GM23338 (cell line): ENCODE results near the gene ANAPC7.

Experiments used
- CREB1 ChIP-seq: fragments of 250-450 bp; sonication (Bioruptor Pico); IDR thresholded peaks from 2 replicates; pipeline ENCODE4 v1.5.0; 2020; ENCODE audit warnings: low read depth, mild to moderate bottlenecking, moderate library complexity
- ETS1 ChIP-seq: IDR thresholded peaks from 2 replicates; pipeline ENCODE4 v1.6.1; 2016; ENCODE audit warnings: antibody characterized with exemption
- EZH2 ChIP-seq: fragments of 200-600 bp; sonication (generic); IDR thresholded peaks from one replicate; pipeline ENCODE4 v1.8.0; 2017; ENCODE audit warnings: antibody characterized with exemption, mild to moderate bottlenecking, low read depth; ENCODE audit not compliant: unreplicated experiment
- EZH2phosphoT487 ChIP-seq: fragments of 200-600 bp; sonication (generic); IDR thresholded peaks from one replicate; pipeline ENCODE4 v1.8.1; 2018; ENCODE audit warnings: antibody characterized with exemption; ENCODE audit not compliant: unreplicated experiment
- JUNB ChIP-seq: IDR thresholded peaks from one replicate; pipeline ENCODE4 v1.6.1; 2016; ENCODE audit warnings: antibody characterized with exemption; ENCODE audit not compliant: unreplicated experiment
- POLR2AphosphoS5 ChIP-seq: IDR thresholded peaks from 2 replicates; pipeline ENCODE4 v1.6.1; 2016; ENCODE audit warnings: antibody characterized with exemption, low read depth
- ZNF462 ChIP-seq: fragments of 250-450 bp; sonication (Bioruptor Pico); IDR thresholded peaks from 2 replicates; pipeline ENCODE4 v1.5.0; 2020; ENCODE audit warnings: mild to moderate bottlenecking, moderate library complexity
- TF ChIP-seq, protein P1 (sequence below), 2 experiments: fragments of 200-600 bp in 1 of 2; sonication (generic) in 1 of 2; conservative IDR thresholded peaks; 2 replicates each; pipeline versions ENCODE4 v1.5.1 to v1.6.1; 2016 to 2017; ENCODE audit warnings: antibody characterized with exemption in 2 of 2, low read depth in 2 of 2, mild to moderate bottlenecking in 2 of 2, moderate library complexity in 1 of 2

GRCh38 chr12:110349096-110349495, 54.4 kb downstream of the ANAPC7 start:
- TF ChIP-seq, protein P1, sequence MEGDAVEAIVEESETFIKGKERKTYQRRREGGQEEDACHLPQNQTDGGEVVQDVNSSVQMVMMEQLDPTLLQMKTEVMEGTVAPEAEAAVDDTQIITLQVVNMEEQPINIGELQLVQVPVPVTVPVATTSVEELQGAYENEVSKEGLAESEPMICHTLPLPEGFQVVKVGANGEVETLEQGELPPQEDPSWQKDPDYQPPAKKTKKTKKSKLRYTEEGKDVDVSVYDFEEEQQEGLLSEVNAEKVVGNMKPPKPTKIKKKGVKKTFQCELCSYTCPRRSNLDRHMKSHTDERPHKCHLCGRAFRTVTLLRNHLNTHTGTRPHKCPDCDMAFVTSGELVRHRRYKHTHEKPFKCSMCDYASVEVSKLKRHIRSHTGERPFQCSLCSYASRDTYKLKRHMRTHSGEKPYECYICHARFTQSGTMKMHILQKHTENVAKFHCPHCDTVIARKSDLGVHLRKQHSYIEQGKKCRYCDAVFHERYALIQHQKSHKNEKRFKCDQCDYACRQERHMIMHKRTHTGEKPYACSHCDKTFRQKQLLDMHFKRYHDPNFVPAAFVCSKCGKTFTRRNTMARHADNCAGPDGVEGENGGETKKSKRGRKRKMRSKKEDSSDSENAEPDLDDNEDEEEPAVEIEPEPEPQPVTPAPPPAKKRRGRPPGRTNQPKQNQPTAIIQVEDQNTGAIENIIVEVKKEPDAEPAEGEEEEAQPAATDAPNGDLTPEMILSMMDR (conservative IDR thresholded peaks at IDR 0.05; ENCODE audit: low read depth in 2 of 2), result no peak
- TF ChIP-seq EZH2 (no peak), POLR2AphosphoS5 (no peak), JUNB (no peak), ZNF462 (CRISPR knock-in tag) (no peak), CREB1 (CRISPR knock-in tag) (no peak), ETS1 (no peak), EZH2phosphoT487 (no peak)
